ENCODE measurements around the gene SMYD5. TPM values are rescaled to one million over a fixed set of nuclear protein-coding genes. Genes with fewer than 3 reads are reported as not detected.

The SMYD5 gene
- total RNA-seq, 2 donors from 2014 or later = 34.9 to 35.4 TPM

- peaks cover 5% of the 10 kb centered on the region for H3K4me1 Mint-ChIP-seq
- H3K27ac ChIP-seq (ENCODE audit: low read depth, low read length) = no peak overlapping the region
- no peak for TF ChIP-seq CTCF (conservative IDR thresholded peaks at IDR 0.05)
- peaks cover 45% of the 10 kb centered on the region for H3K27me3 ChIP-seq (ENCODE audit: control insufficient read depth, insufficient read depth, low read length, poor library complexity, severe bottlenecking)
- H3K4me3 Mint-ChIP-seq = peak overlapping the region; percentile 50
- peaks cover 50% of the 10 kb centered on the region for H3K27me3 Mint-ChIP-seq (ENCODE audit: insufficient read depth)
- H3K36me3 ChIP-seq (ENCODE audit: control insufficient read depth, insufficient read depth, low read length) = no peaks in the 10 kb centered on the region
- H3K36me3 Mint-ChIP-seq (ENCODE audit: low read depth) = peaks cover 7% of the 10 kb centered on the region
- H3K4me1 ChIP-seq (ENCODE audit: control insufficient read depth, insufficient read depth, low read length) = peaks cover 3% of the 10 kb centered on the region
- H3K9ac ChIP-seq (ENCODE audit: extremely low read depth, low read length, poor library complexity, severe bottlenecking) = no peak overlapping the region
- no peaks in the 10 kb centered on the region for H3K9me3 ChIP-seq (ENCODE audit: control insufficient read depth, low read length)
- no peak overlapping the region for H3K27ac Mint-ChIP-seq
- DNase-seq = no peak
- WGBS, 2 experiments (ENCODE audit: insufficient coverage in 1 of 2, insufficient read length in 1 of 2) = 41 to 44% methylated on average over 11 to 14 of the region's 14 CpGs
- no peaks in the 10 kb centered on the region for H3K9me3 Mint-ChIP-seq
- peak overlapping the region; percentile 72 for H3K4me3 ChIP-seq (ENCODE audit: low read length)
Observed at GRCh38 chr2:73268366-73268829, 54.4 kb downstream of the SMYD5 start.

GRCh38 chr2:73268830-73269685 is 55.0 kb downstream of the SMYD5 start:
- peaks cover 5% of the 10 kb centered on the region for H3K4me1 Mint-ChIP-seq
- peaks cover 4% of the 10 kb centered on the region for H3K36me3 Mint-ChIP-seq (ENCODE audit: low read depth)
- no peaks in the 10 kb centered on the region for H3K9me3 Mint-ChIP-seq
- TF ChIP-seq CTCF (conservative IDR thresholded peaks at IDR 0.05) = peak; percentile 57
- H3K27ac Mint-ChIP-seq = no peak overlapping the region
- Histone ChIP-seq H3K9ac (ENCODE audit: extremely low read depth, low read length, poor library complexity, severe bottlenecking) (no peak overlapping the region), H3K4me1 (ENCODE audit: control insufficient read depth, insufficient read depth, low read length) (peaks cover 3% of the 10 kb centered on the region), H3K27ac (ENCODE audit: low read depth, low read length) (no peak overlapping the region), H3K4me3 (ENCODE audit: low read length) (peak overlapping the region; percentile 72), H3K9me3 (ENCODE audit: control insufficient read depth, low read length) (no peaks in the 10 kb centered on the region), H3K36me3 (ENCODE audit: control insufficient read depth, insufficient read depth, low read length) (no peaks in the 10 kb centered on the region), H3K27me3 (ENCODE audit: control insufficient read depth, insufficient read depth, low read length, poor library complexity, severe bottlenecking) (peaks cover 45% of the 10 kb centered on the region)
- peaks cover 50% of the 10 kb centered on the region for H3K27me3 Mint-ChIP-seq (ENCODE audit: insufficient read depth)
- 4% methylated on average over 22 to 113 of the region's 113 CpGs for WGBS, 2 experiments (ENCODE audit: insufficient coverage in 1 of 2, insufficient read length in 1 of 2)
- H3K4me3 Mint-ChIP-seq = peak overlapping the region; percentile 50
- peak; percentile 91 for DNase-seq

GRCh38 chr2:73269686-73270465 is 55.8 kb downstream of the SMYD5 start:
- H3K9me3 ChIP-seq (ENCODE audit: control insufficient read depth, low read length) = no peaks in the 10 kb centered on the region
- H3K36me3 Mint-ChIP-seq (ENCODE audit: low read depth) = peaks cover 4% of the 10 kb centered on the region
- H3K9ac ChIP-seq (ENCODE audit: extremely low read depth, low read length, poor library complexity, severe bottlenecking) = no peak overlapping the region
- TF ChIP-seq CTCF (conservative IDR thresholded peaks at IDR 0.05) = no peak
- H3K27ac Mint-ChIP-seq = no peak overlapping the region
- H3K4me3 Mint-ChIP-seq = peak overlapping the region; percentile 50
- peak overlapping the region; percentile 65 for H3K4me3 ChIP-seq (ENCODE audit: low read length)
- 31 to 65% methylated on average over 7 to 22 of the region's 22 CpGs for WGBS, 2 experiments (ENCODE audit: insufficient coverage in 1 of 2, insufficient read length in 1 of 2)
- no peaks in the 10 kb centered on the region for H3K9me3 Mint-ChIP-seq
- H3K36me3 ChIP-seq (ENCODE audit: control insufficient read depth, insufficient read depth, low read length) = no peaks in the 10 kb centered on the region
- peaks cover 5% of the 10 kb centered on the region for H3K4me1 Mint-ChIP-seq
- peaks cover 3% of the 10 kb centered on the region for H3K4me1 ChIP-seq (ENCODE audit: control insufficient read depth, insufficient read depth, low read length)
- peak; percentile 27 for DNase-seq
- H3K27ac ChIP-seq (ENCODE audit: low read depth, low read length) = no peak overlapping the region
- H3K27me3 Mint-ChIP-seq (ENCODE audit: insufficient read depth) = peaks cover 50% of the 10 kb centered on the region
- peaks cover 45% of the 10 kb centered on the region for H3K27me3 ChIP-seq (ENCODE audit: control insufficient read depth, insufficient read depth, low read length, poor library complexity, severe bottlenecking)

Measured in endodermal cell (in vitro differentiated cells).